GM18907 (cell line): ENCODE data around the gene CTAGE1.
"Not testable (repeated sequence)": the region's sequence is repeated elsewhere in the genome, so short reads cannot be mapped to it uniquely, and the experiment has no call there.

ENCODE experiments used
- ATAC-seq: cut with Tn5 transposase; IDR thresholded peaks from one replicate; pipeline ENCODE4 v1.9.1; 2021; ENCODE audit warnings: mild to moderate bottlenecking, moderate library complexity; ENCODE audit not compliant: unreplicated experiment

The CTAGE1 gene

DNA sequence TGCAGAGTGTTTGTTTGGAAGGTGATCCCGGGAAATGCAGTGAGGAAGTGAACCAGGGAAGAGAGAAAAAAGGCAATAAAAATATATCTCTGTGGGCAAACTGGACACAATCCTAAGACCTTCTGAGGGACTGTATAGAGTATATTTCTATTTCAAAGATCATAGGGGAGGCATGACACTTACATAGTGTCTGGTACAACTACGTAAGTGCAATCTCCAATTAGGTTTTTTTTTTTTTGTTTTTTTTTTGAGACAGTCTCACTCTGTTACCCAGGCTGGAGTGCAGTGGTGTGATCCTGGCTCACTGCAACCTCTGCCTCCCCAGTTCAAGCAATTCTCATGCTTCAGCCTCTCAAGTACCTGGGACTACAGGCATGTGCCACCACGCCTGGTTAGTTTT lies 24.6 kb downstream of the CTAGE1 start:
- ATAC-seq: not testable (repeated sequence)

DNA sequence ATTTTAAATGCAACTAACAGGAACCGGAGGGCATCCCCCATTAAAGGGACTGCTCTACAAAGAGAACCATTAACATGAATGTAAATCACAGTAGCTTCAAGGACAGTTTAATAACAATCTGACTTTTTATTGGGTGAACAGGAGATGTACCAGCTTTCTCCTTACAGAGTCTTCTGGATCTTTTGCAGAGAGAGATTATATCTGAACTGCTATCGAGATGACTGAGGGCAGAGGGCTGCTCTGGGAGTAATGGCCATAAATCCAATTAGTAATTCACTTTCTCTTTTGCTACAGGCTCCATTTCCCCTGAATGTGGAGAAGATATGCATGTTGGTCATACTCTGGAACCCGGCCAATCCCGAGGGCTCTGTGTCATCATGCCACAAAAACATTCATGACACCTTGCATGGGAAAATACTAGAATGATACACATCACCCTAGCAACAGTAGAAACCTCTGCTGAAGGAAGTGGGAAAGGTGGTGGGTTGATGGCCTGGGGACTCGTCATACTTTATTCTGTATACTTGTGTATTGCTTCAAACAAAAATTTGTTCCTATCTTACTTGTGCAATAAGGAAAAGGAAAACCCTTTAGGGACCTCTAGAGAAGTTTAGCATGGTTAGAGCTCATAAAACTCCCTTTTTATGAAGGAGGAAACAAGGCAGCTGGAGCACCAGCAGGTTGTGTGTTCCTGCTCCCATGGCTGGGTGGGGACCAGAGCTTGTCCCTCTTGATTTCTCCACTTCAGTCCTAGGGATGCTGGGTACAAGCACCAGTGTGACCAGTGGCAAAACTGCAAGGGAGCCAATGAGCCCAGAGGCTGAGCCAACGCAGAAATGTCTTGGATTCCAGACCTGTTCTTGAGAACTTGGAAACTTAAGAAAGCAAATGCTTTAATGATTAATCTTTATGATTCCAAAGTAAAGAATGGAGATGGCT lies 26.0 kb downstream of the CTAGE1 start:
- ATAC-seq: no peak

DNA sequence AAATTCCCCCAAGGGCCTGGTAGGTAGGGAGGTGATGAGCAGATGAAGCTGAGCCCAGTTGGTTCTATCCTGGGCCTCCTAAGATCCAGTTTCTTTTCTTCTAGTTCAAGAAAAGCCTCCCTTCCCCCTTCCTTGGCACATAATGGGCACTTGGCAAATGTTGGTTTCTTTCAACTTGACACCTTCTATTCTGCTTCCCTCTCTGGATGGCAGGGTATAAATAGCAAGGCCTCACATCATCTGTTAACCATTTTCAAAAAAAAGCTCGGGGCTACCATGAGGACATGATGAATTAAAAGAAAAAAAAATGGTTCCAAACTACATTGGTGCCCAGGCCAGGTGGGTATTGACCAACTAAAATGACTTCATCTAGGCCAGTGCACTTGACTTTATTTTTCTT lies 29.9 kb downstream of the CTAGE1 start:
- ATAC-seq: no peak

DNA sequence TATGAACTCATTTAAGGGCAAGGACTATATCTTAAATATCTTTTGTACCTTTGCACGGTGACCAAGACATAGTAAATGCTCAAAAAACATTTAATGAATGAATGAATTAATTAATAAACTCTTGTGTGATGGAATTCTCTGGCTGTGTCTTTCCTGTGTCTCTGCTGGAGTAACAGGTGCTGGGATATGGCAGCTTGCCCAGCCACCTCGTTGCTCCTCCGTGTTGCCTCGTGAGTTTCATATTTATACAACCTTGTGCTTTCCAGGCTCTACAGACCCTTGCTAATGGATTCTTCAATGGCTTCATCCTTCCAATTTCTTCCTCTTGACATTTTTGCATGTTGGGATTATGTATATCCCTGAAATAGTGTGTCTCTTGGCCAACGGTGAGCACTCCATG lies 30.4 kb downstream of the CTAGE1 start:
- no peak for ATAC-seq

DNA sequence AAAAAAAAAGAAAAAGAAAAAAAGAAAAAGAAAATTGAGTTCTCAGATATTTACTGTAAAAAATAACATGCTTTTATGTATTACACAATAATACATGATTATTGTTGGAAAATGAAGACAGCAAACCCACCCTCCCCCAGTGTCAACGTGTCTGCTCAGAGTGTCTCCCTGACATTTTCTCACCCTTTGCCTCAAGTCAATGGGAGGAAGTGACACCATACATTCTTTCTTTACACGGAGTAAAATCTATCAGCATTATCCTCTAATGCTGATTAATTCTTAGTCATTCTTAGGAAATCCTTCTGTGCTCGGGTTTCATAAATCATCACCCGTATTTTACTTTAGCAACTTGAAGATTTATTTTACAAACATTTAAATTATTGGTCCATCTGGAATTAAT lies 32.0 kb downstream of the CTAGE1 start:
- no peak for ATAC-seq

DNA sequence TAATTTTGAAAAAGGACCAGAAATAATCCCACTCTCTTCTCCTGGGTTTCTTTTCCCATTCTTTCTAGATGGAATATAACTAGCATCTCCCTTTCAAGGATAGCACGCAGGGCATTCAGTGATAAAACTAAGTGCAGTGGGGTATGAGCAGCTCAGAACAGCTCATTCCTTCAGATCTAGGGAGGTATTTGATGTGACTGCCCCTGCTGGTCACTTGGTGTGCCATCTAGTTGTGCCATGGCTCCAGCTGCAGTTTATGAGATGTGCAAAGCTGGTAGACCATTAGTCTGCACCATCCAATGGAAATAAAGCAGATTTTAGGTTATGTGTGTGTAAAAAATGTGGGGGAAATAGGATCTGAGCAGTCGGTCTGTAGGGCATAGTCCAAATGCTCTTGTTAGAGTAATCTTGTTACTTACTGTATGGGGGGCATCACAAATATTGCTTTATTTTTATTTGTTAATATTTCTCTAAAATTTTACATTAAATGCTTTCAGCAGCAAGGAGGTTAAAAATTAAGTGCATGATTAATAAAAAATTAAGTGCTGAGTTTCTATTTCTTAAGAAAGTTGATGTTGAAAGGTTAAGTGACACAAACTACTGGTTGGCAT lies 38.9 kb downstream of the CTAGE1 start:
- no peak for ATAC-seq

DNA sequence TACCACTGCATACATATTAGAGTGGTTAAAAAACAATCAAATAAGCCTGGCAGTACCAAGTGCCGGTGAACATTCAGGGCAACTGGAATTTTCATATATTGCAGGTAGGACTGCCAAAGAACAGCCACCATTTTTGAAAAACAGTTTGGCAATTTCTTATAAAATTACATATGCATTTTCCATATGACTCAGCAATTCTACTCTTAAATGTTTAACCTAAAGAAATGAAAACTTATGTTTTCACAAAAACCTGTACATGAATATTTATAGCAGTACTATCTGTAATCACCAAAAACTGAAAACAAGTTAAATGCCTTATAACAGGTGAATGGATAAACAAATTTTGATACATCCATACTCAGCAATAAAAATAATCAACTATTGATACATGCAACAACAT lies 39.9 kb downstream of the CTAGE1 start:
- ATAC-seq: no peak

DNA sequence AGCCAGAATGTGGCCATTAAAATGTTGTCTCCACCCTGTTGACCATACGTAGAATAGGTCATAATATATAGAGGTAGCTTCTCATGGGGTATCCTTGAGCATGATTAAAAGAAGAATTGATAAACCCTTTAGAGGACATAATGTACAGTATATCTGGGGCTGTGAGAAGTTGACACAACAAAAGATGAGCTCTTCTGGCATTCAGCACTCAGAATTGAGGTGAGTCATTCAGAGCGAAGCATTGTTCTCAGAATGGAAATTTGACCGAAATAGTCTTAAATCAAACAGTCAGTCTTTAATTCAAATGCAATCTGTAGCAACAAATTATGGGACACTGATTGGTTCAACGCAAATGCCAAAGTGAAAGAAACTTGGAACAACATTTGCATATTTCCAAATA lies 47.3 kb downstream of the CTAGE1 start:
- ATAC-seq: no peak

DNA sequence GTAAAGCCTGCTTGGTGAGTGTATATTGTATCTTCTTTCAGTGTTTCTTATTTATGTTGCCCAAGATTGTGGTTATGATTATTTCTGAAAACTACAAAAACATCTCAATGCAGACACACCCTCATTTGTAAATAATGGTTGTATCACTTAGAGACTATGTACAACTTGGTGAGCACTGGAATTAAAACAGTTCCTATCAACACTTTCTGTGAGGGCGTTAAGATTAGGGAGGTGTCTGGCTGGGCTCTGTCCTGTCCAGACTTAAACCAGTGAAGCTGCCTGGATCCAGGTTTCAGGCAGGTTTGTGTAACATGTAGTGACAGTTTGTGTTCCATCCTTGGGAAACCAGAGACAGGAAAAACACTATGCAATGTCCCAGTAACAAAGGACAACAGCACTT lies 49.7 kb downstream of the CTAGE1 start:
- no peak for ATAC-seq

DNA sequence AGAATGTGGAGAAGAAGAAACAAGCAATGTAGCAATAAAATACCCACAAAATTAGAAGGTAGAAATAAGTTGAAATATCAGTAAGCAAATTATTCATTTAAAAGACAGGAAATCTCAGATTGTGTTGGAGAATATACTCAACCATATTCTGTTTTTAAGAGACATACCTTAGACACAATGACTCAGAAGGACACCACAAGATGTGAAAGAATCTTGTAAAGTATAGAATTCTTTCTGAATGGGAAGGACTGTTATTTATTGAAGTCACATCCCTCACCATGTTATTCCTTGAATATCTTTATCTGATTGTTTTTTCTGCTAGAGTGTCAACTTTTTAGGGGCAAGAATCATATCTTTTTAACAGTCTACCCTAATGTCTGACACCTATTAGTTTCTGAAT lies 50.4 kb downstream of the CTAGE1 start:
- no peak for ATAC-seq

DNA sequence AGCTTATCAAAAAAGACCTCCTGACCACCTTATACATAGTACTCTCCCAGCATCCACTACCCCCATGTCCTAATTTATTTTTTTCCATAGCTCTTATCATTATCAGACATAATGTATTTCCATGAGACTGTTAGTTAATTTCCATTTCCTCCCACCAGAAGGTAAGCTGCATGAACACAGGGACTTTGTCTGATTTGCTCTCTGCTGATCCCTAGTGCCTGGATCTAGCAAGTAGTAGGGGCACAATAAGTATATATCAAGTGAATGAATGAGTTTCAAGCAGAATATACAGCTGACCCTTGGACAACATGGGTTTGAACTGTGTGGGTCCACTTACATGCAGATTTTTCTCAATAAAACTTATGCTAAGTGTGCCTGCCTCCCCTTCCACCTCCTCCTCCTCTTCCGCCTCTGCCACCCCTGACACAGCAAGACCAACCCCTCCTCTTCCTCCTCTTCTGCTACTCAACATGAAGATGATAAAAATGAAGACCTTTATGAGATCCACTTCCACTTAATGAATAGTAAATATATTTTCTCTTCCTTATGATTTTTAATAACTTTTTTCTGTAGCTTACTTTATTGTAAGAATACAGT lies 53.8 kb downstream of the CTAGE1 start:
- ATAC-seq: no peak
